GM18498 (cell line): Measurements from ENCODE around the gene CNIH1.
"Not testable (repeated sequence)": the region's sequence is repeated elsewhere in the genome, so short reads cannot be mapped to it uniquely, and the experiment has no call there.

ENCODE experiments used
- ATAC-seq: cut with Tn5 transposase; IDR thresholded peaks from one replicate; pipeline ENCODE4 v1.9.1; 2021; ENCODE audit warnings: mild to moderate bottlenecking, moderate library complexity; ENCODE audit not compliant: unreplicated experiment

Gene CNIH1

GRCh38 chr14:54387328-54387727 lies 53.8 kb downstream of the CNIH1 start:
- ATAC-seq = no peak

GRCh38 chr14:54385556-54385955 lies 55.6 kb downstream of the CNIH1 start:
- no peak for ATAC-seq

GRCh38 chr14:54383835-54384234 lies 57.3 kb downstream of the CNIH1 start:
- ATAC-seq = no peak

GRCh38 chr14:54381821-54382220 lies 59.4 kb downstream of the CNIH1 start:
- no peak for ATAC-seq

- not testable (repeated sequence) for ATAC-seq
These were observed 60.6 kb downstream of the CNIH1 start for GRCh38 chr14:54380558-54380957.

- ATAC-seq = not testable (repeated sequence)
These were observed 62.3 kb downstream of the CNIH1 start for GRCh38 chr14:54378893-54379292.

- ATAC-seq = no peak
These were observed 63.7 kb downstream of the CNIH1 start for GRCh38 chr14:54377501-54377900.

- no peak for ATAC-seq
These were observed 66.9 kb downstream of the CNIH1 start for GRCh38 chr14:54374117-54374884.
